Nephron (organoid): ENCODE results near the gene C12orf60.

Source experiments
- H3K27ac Mint-ChIP-seq, 3 experiments: 2 replicates each; pipeline ENCODE4 v1.8.0; 2020; ENCODE audit warnings: mixed read lengths in 3 of 3, mild to moderate bottlenecking in 2 of 3, moderate library complexity in 1 of 3
- H3K27me3 Mint-ChIP-seq: 2 replicates; pipeline ENCODE4 v1.8.0; 2021; ENCODE audit warnings: low read depth, mild to moderate bottlenecking, moderate library complexity, mixed read lengths
- H3K36me3 Mint-ChIP-seq: 2 replicates; pipeline ENCODE4 v1.8.0; 2020; ENCODE audit warnings: low read depth, mixed read lengths
- H3K4me1 Mint-ChIP-seq: 2 replicates; pipeline ENCODE4 v1.8.0; 2020; ENCODE audit warnings: mixed read lengths
- H3K4me3 Mint-ChIP-seq, 3 experiments: 2 replicates each; pipeline ENCODE4 v1.8.0; 2020; ENCODE audit warnings: mild to moderate bottlenecking in 3 of 3, mixed read lengths in 3 of 3, moderate library complexity in 2 of 3
- H3K9me3 Mint-ChIP-seq: 2 replicates; pipeline ENCODE4 v1.8.0; 2020; ENCODE audit warnings: mixed read lengths
- CTCF ChIP-seq, 3 experiments: fragments of 200-600 bp; sonication (generic); IDR thresholded peaks; one replicate each; pipeline ENCODE4 v1.5.0; 2021; ENCODE audit warnings: antibody characterized with exemption in 3 of 3; ENCODE audit not compliant: unreplicated experiment in 3 of 3

The C12orf60 gene

GRCh38 chr12:14846876-14847580 is 43.6 kb downstream of the C12orf60 start:
- peak overlapping the region; percentile 20 to 69 (median 29) for H3K27ac Mint-ChIP-seq
- no peak for TF ChIP-seq CTCF (IDR thresholded peaks at IDR 0.05; ENCODE audit: unreplicated experiment in 3 of 3)
- no peaks in the 10 kb centered on the region for H3K36me3 Mint-ChIP-seq
- no peak overlapping the region for H3K4me3 Mint-ChIP-seq
- no peaks in the 10 kb centered on the region for H3K9me3 Mint-ChIP-seq
- H3K4me1 Mint-ChIP-seq: peaks cover 41% of the 10 kb centered on the region
- H3K27me3 Mint-ChIP-seq: no peaks in the 10 kb centered on the region

GRCh38 chr12:14849661-14850060 is 46.2 kb downstream of the C12orf60 start:
- no peak overlapping the region for H3K4me3 Mint-ChIP-seq
- H3K27ac Mint-ChIP-seq: peak overlapping the region; percentile 32 to 76 (median 69)
- no peak for TF ChIP-seq CTCF (IDR thresholded peaks at IDR 0.05; ENCODE audit: unreplicated experiment in 3 of 3)

GRCh38 chr12:14850929-14851663 is 47.6 kb downstream of the C12orf60 start:
- H3K27me3 Mint-ChIP-seq: no peaks in the 10 kb centered on the region
- H3K36me3 Mint-ChIP-seq: no peaks in the 10 kb centered on the region
- peaks cover 49% of the 10 kb centered on the region for H3K4me1 Mint-ChIP-seq
- peaks cover 2% of the 10 kb centered on the region for H3K9me3 Mint-ChIP-seq
- peak overlapping the region in 2 of 3 experiments; percentile 43 to 51 for H3K27ac Mint-ChIP-seq
- no peak overlapping the region for H3K4me3 Mint-ChIP-seq
- no peak for TF ChIP-seq CTCF (IDR thresholded peaks at IDR 0.05; ENCODE audit: unreplicated experiment in 3 of 3)

More at GRCh38 chr12:14849661-14850060, 46.2 kb downstream of the C12orf60 start:
- Mint-ChIP-seq H3K4me1 (peaks cover 50% of the 10 kb centered on the region), H3K36me3 (no peaks in the 10 kb centered on the region), H3K9me3 (no peaks in the 10 kb centered on the region), H3K27me3 (no peaks in the 10 kb centered on the region)

GRCh38 chr12:14852880-14853279 is 49.4 kb downstream of the C12orf60 start:
- Mint-ChIP-seq H3K36me3 (peaks cover 6% of the 10 kb centered on the region), H3K27me3 (no peaks in the 10 kb centered on the region), H3K9me3 (peaks cover 15% of the 10 kb centered on the region), H3K27ac (no peak overlapping the region), H3K4me3 (no peak overlapping the region), H3K4me1 (peaks cover 33% of the 10 kb centered on the region)
- no peak for TF ChIP-seq CTCF (IDR thresholded peaks at IDR 0.05; ENCODE audit: unreplicated experiment in 3 of 3)

GRCh38 chr12:14853961-14854360 is 50.5 kb downstream of the C12orf60 start:
- TF ChIP-seq CTCF (IDR thresholded peaks at IDR 0.05; ENCODE audit: unreplicated experiment in 3 of 3): no peak
- Mint-ChIP-seq H3K9me3 (peaks cover 24% of the 10 kb centered on the region), H3K36me3 (peaks cover 6% of the 10 kb centered on the region), H3K27me3 (no peaks in the 10 kb centered on the region), H3K4me3 (no peak overlapping the region), H3K27ac (no peak overlapping the region), H3K4me1 (peaks cover 23% of the 10 kb centered on the region)
